GM10266 (cell line): ENCODE data around the gene SBF2.

Experiments
- DNase-seq: peaks from one replicate; pipeline ENCODE4 v3.0.0; 2012; ENCODE audit errors: extremely low spot score
- CTCF ChIP-seq: IDR thresholded peaks from 2 replicates; pipeline ENCODE4 v1.5.1; 2012; ENCODE audit warnings: mild to moderate bottlenecking, low read depth; ENCODE audit not compliant: control insufficient read depth, insufficient read depth; ENCODE audit errors: missing control alignments

Gene SBF2

GRCh38 chr11:10303558-10304363 is 9.7 kb upstream of the SBF2 start:
- peak; percentile 34 for DNase-seq
- no peak for TF ChIP-seq CTCF

- peak; percentile 14 for TF ChIP-seq CTCF
- peak; percentile 38 for DNase-seq
Observed at GRCh38 chr11:10302744-10303557, 8.9 kb upstream of the SBF2 start.

- no peak for TF ChIP-seq CTCF
- DNase-seq = no peak
Observed at GRCh38 chr11:10302359-10302743, 8.3 kb upstream of the SBF2 start.

- no peak for TF ChIP-seq CTCF
- DNase-seq = no peak
Observed at GRCh38 chr11:10301656-10302358, 7.8 kb upstream of the SBF2 start.

- peak; percentile 85 for DNase-seq
Observed at GRCh38 chr11:10298342-10298741, 4.3 kb upstream of the SBF2 start.

More at GRCh38 chr11:10298342-10298741, 4.3 kb upstream of the SBF2 start:
- TF ChIP-seq CTCF = peak; percentile 26
